HG03025 (cell line): Measurements from ENCODE around the gene SSU72.

Experiments
- ATAC-seq: cut with Tn5 transposase; IDR thresholded peaks from one replicate; pipeline ENCODE4 v1.9.1; 2021; ENCODE audit warnings: mild to moderate bottlenecking, moderate library complexity; ENCODE audit not compliant: unreplicated experiment, low FRiP score

Gene SSU72

DNA sequence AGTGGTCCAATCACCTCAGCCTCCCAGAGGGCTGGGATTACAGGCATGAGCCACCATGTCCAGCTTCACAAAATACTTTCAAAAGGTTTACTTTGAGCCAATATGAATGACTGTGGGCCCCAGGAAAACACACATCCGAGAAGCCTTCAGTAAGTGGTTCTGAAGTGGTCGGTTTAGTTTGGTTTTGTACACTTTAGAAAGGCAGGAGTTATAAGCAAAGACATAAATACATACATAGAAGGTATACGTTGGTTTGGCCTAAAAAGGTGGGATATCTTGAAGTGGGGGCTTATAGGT lies 37.4 kb upstream of the SSU72 start:
- no peak for ATAC-seq

DNA sequence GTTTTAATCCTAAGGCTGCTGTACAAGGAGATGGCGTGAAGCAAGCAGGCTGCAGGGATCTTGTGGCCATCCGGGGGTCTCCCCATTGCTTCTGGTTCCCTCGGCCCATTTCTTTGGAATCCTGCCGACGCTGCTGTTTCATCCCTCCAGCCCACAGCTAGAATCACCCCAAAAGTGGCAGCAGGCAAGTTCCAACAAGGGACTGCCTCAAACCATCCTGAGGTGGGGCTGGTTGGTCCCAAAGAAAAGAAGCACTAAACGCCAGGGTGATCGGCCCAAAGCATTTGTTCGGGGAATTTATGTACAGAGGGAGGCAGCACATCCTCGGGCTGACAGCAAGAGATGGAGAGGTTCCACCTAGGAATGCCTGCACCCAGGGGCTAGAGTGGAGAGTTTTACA lies 36.1 kb upstream of the SSU72 start:
- no peak for ATAC-seq

DNA sequence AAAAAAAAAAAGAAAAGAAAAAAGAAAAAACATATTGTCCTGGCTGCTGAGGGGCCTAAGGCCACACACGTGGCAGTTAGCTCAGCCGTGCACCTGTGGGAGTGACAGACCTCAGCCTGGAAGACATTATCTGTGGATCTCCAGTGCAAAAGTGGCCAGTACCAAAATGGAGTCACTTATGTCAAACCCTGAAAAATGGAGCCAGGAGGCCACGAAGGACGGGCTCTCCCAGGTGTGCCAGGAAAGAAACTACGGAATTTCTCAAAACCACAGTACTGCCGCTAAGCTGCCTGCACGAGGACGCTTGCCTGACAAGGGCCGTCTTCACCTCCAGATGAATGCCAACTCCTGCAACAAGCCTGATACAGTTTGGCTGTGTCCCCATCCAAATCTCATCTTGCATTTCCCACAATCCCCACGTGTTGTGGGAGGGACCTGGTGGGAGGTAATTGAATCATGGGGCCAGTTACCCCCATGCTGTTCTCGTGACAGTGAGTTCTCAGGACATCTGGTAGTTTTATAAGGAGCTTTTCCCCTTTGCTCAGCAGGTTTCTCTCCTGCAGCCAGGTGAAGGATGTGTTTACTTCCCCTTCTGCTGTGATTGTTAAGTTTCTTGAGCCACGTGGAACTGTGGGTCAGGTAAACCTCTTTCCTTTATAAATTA lies 35.3 kb upstream of the SSU72 start:
- ATAC-seq: no peak

DNA sequence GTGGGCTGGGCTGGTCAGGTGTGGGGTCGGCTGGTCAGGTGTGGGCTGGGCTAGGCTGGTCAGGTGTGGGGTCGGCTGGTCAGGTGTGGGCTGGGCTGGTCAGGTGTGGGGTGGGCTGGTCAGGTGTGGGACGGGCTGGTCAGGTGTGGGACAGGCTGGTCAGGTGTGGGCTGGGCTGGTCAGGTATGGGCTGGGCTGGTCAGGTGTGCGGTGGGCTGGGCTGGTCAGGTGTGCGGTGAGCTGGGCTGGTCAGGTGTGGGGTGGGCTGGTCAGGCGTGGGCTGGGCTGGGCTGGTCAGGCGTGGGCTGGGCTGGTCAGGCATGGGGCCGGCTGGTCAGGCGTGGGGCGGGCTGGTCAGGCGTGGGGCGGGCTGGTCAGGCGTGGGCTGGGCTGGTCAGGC lies 31.6 kb upstream of the SSU72 start:
- ATAC-seq: no peak

GRCh38 chr1:1605724-1606123 lies 31.1 kb upstream of the SSU72 start:
- ATAC-seq: no peak

- no peak for ATAC-seq
These were observed 30.4 kb upstream of the SSU72 start for GRCh38 chr1:1605034-1605591.

DNA sequence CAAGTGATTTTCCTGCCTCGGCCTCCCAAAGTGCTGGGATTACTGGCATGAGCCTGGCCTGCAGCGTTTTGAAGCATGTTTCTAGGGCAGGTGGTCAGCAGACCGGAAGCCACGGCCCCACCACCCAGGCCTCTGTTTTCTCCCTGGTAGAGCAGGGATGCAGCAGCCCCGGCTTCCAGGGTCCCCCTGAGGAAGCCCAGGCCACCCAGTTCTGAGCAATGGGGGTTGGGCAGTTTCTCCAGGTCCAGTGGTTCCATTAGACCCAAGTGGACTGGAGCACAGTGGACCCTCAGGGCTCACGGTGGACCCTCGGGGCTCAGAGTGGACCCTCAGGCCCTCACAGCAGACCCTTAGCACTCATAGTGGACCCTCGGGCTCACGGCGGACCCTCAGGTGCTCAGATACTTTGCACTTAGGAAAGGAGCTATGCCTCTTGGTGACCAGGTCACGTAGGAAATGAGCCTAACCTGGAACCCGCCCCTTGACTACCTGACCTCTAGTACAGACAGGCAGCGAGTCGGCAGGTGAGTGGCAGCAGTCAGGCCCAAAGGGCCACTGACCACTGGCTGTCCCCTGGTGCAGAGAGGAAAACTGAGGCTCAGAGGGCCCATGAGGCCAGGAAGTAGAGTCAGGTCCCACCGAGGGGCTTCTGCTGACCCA lies 29.8 kb upstream of the SSU72 start:
- no peak for ATAC-seq

DNA sequence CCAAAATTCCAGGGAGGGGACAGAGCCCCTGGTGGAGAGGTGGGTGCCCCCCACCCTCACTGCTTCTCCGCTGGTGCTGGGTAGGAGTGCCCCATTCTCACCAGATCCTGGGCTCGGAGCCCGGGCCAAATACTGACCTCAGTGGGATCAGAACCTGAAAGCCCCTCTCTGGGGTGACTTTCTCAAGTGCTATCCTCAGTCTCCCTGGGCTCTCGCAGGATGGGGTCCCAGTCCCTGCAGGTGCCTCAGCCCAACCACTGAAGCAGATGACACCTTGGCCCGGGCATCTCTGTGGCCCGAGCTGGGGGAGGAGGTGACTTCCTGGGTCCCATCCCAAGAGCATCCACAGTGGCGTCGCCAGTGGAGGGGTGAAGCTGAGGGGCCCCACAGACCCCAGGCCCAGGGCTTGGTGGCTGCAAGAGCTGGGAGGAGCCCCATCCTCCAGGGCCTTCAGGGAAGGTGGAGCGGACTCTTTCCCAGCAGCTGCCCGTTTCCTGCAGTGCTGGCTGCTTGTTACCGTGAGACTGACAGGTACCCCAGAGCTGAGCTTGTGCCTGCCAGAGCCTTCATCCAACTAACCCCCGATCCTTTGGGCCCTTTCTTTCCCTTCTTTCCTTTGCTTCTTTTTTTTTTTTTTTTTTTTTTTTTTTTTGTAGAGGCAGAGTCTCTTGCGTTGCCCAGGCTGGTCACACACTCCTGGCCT lies 29.2 kb upstream of the SSU72 start:
- no peak for ATAC-seq

GRCh38 chr1:1602968-1603506 lies 28.4 kb upstream of the SSU72 start:
- no peak for ATAC-seq

DNA sequence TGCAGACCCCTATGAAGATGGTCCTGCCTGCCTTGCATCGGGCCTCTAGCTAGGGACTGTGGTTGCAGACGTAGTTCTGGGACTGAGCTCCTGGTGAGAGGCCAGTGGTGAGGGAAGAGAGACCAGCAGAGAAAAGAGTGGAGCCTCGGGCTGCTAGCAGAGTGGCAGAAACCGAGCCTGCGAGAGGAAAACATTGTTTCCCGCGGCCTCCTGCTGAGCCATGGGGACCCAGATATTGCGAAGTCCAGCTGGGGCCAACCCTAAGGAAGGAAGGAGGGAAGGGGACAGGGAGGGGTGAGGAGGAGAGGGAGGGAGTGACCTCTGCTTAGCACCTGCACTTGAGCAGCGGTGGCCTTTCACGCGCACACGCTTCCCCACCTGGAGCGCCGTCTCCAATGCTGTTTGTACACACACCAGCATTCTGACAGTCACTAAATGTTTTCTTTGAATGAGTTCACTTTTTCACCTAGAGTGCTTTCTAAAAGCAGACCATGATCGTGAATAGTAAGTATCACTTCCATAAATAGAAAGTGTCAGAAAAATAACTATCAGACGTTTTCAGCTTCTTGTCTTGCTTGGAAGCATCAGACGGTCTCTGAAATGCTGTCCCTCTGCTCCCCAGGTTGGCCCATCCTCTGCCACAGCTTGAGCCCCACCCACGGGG lies 27.8 kb upstream of the SSU72 start:
- ATAC-seq: no peak

DNA sequence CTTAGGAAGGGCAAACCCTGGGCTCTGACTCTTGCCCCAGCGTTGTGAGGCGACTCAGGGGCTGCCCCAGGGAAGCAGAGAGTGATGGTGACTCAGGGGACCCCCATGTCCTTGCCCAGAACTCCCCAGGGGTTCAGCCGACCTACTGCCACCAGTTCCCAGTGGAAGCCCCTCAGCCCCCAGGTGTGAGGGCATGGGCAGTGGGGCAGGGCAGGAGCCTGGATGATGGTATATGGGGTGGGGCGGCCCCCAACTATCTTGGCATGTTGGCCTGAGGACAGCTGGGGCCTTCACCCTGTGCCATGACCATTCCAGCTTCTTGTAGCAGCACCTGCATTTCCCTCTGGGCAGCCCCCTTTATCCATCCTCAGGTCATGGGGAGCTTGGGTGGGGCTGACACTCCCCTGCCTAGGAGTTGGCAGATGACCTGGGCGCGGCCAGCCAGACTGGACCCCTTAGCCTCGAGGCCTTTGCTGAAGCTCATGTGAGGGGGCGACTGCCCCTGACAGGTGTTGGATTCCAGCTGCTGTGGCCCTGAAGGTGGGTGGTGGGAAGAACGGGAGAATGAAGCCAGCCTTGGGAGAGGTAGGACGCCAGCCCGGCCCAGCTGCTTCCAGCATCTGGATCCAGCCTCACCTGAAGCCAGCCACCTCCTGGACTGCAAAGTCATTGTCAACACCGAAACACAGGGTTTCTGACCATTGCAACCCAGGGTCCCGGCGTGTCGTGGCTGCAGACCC lies 27.1 kb upstream of the SSU72 start:
- ATAC-seq: no peak

- ATAC-seq: no peak
These were observed 26.3 kb upstream of the SSU72 start for GRCh38 chr1:1600861-1601563.

DNA sequence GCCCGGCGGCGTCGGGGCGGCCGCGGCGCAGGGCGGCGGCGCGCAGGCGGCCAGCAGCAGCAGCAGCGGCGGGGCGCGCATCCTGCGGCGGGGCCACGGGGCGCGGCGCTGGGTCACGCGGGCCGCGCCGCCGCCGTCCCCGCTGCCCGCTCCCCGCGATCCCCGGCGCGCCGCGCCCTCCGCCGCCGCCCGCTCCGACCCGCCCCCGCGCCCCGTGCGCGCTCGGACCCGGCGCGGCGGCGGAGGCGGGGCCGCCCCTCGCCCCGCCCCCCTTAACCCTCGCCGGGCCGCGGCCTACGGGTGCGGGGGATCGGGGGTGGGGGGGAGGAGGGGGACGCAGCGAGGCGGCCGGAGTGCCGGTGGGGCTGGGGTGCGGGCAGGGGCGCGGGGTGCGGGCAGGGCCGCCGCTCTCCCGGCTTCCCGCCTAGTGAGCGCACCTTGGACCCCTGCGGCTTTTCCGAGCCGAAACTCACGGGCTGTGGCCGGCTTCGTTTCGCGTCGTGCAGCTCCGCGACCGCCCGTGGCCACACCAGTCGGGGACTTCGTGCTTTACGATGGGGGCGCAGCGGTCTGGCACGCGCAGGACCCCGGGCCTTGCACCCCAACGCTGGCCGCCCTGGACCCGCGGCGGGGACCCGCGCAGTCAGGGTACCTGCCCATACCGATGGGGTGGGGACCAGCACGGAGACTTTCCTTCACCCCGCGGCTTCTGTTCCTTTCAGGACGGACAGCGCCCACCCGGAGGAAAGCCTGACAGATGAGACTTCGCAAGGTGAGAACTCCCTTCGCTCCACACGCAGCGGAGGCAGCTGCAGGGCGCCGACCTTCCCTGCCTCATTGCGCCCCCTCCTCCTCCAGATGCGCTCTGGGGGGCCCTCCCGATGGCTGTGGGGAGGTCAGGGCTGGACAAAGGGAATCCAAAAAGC lies 25.5 kb upstream of the SSU72 start, which contains the start of gene FNDC10:
TSS of gene FNDC10 (minus strand) at position 201 of the 926 bp plus-strand sequence. CDS start at position 81, 120 bp downstream.
- ATAC-seq: no peak

- ATAC-seq: no peak
These were observed 24.6 kb upstream of the SSU72 start for GRCh38 chr1:1599030-1599934.

- no peak for ATAC-seq
These were observed 24.0 kb upstream of the SSU72 start for GRCh38 chr1:1598720-1599029.

DNA sequence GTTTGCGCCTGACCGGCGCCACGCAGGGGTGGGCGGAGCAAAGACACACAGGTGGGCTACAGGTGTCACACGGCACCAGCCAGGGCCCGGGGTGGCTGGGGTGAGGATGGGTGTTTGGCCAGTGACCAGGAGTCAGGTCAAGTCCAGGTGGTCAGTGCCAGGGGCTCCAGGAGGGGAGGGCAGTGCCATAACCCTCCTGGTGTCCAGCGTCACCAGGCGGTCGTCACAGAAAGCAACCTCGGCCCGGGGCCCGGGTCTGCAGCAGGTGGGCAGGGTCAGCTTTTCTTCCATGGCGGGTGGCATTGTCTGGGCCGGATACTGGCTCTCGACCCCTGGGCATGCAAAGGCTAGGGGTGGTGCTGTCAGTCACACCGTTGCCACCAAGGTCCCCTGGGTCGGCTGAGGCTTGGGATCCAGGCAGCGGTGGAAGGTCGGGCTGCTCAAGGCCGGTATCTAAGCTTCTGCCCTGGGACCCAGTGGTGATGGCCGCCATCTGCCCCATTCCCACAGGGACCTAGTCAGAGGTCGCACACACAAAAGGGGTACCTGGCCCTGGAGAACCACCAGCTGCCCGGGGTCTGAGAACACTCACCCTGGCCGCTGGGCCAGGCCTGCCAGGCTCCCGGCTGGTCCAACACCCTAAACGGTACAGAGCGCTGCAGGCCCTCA lies 23.5 kb upstream of the SSU72 start:
- no peak for ATAC-seq

GRCh38 chr1:1597275-1597930 lies 22.7 kb upstream of the SSU72 start:
- no peak for ATAC-seq
